RWPE1 (cell line): ENCODE results near the gene DR1.

Source experiments
- CTCF ChIA-PET: fragments of 350-600 bp; sonication (Branson Sonifier 250); formaldehyde crosslinking; extraction: SDS; loops from one replicate; lab custom pipeline; 2021; lab: Yijun Ruan, JAX
- POLR2A ChIA-PET: fragments of 400-600 bp; formaldehyde crosslinking; extraction: SDS; loops from one replicate; lab custom pipeline; 2020; ENCODE audit warnings: antibody characterized with exemption; ENCODE audit not compliant: low non-redundant PET; lab: Yijun Ruan, JAX
- DNase-seq: peaks from one replicate; pipeline ENCODE4 v3.0.0; 2012; ENCODE audit warnings: low spot score
- H3K27ac ChIP-seq: fragments of 450-650 bp; 2 replicates; pipeline ENCODE4 v1.5.1; 2017
- CTCF ChIP-seq: fragments of 450-650 bp; conservative IDR thresholded peaks from 2 replicates; pipeline ENCODE4 v1.5.1; 2017; ENCODE audit warnings: low read depth, mild to moderate bottlenecking

DR1 gene

GRCh38 chr1:93324486-93325464 lies 20.9 kb upstream of the DR1 start:
- H3K27ac ChIP-seq, result peak overlapping the region; percentile 91
- POLR2A ChIA-PET, result no interaction called here
- CTCF ChIA-PET, result interaction anchor here (0.5 to 1.4 kb wide), 3 partner anchors 13 to 461 kb away, joined by 3 to 5 read pairs (median 4); no protein-coding TSS in a partner anchor
- TF ChIP-seq CTCF, result no peak
- peak; percentile 81 for DNase-seq

- CTCF ChIA-PET, result no interaction called here
- POLR2A ChIA-PET, result no interaction called here
- no peak for TF ChIP-seq CTCF
- no peak for DNase-seq
- no peak overlapping the region for H3K27ac ChIP-seq
Observed at GRCh38 chr1:93328809-93329760, 16.6 kb upstream of the DR1 start.

GRCh38 chr1:93330196-93330595 lies 15.5 kb upstream of the DR1 start:
- ChIA-PET CTCF (interaction anchor here (0.7 kb wide), 1 partner anchor 25 kb away, joined by 5 read pairs; no protein-coding TSS in a partner anchor), POLR2A (no interaction called here)
- H3K27ac ChIP-seq, result no peak overlapping the region
- TF ChIP-seq CTCF, result no peak
- DNase-seq, result no peak

- DNase-seq, result no peak
- no peak for TF ChIP-seq CTCF
- ChIA-PET POLR2A (no interaction called here), CTCF (interaction anchor here (0.7 kb wide), 1 partner anchor 26 kb away, joined by 5 read pairs; no protein-coding TSS in a partner anchor)
- H3K27ac ChIP-seq, result no peak overlapping the region
Observed at GRCh38 chr1:93330617-93331016, 15.1 kb upstream of the DR1 start.

- ChIA-PET POLR2A (no interaction called here), CTCF (no interaction called here)
- no peak for DNase-seq
- no peak for TF ChIP-seq CTCF
- no peak overlapping the region for H3K27ac ChIP-seq
Observed at GRCh38 chr1:93331412-93331811, 14.3 kb upstream of the DR1 start.

GRCh38 chr1:93332368-93332767 lies 13.3 kb upstream of the DR1 start:
- ChIA-PET CTCF (no interaction called here), POLR2A (no interaction called here)
- DNase-seq, result no peak
- no peak overlapping the region for H3K27ac ChIP-seq
- TF ChIP-seq CTCF, result no peak
